MCF 10A (cell line): Measurements from ENCODE around the gene IFI27L2. TPM values are rescaled to one million over a fixed set of nuclear protein-coding genes. Genes with fewer than 3 reads are reported as not detected.

ENCODE experiments used
- BruUV-seq: library from RNA; stranded (reverse); fragments of 400-500 nt; replicated peaks from 2 replicates; lab custom pipeline; 2021; lab: Mats Ljungman, UMichigan
- CTCF ChIA-PET: fragments of 300-600 bp; sonication (Branson Sonifier 250); formaldehyde crosslinking; extraction: SDS; loops from one replicate; lab custom pipeline; 2021; ENCODE audit warnings: antibody characterized with exemption, inconsistent platforms; lab: Yijun Ruan, JAX
- POLR2A ChIA-PET: fragments of 300-600, 350-650 bp; sonication (Branson Sonifier 250); formaldehyde crosslinking; extraction: SDS; loops from one replicate; lab custom pipeline; 2020; ENCODE audit warnings: antibody characterized with exemption, inconsistent platforms; lab: Yijun Ruan, JAX
- DNase-seq: peaks from one replicate; pipeline ENCODE4 v3.0.0-alpha.2; 2018; ENCODE audit not compliant: unreplicated experiment
- H3K27ac Mint-ChIP-seq: one replicate; pipeline ENCODE4 v1.8.0; 2022; ENCODE audit warnings: mild to moderate bottlenecking, low read depth, mixed read lengths; ENCODE audit not compliant: unreplicated experiment
- H3K27me3 Mint-ChIP-seq: one replicate; pipeline ENCODE4 v1.8.0; 2022; ENCODE audit warnings: mixed read lengths; ENCODE audit not compliant: insufficient read depth, unreplicated experiment
- H3K36me3 Mint-ChIP-seq: one replicate; pipeline ENCODE4 v1.8.0; 2022; ENCODE audit warnings: mild to moderate bottlenecking, moderate library complexity, mixed read lengths; ENCODE audit not compliant: insufficient read depth, unreplicated experiment
- H3K4me1 Mint-ChIP-seq: one replicate; pipeline ENCODE4 v1.8.0; 2022; ENCODE audit warnings: mixed read lengths; ENCODE audit not compliant: insufficient read depth, unreplicated experiment
- H3K4me3 Mint-ChIP-seq: one replicate; pipeline ENCODE4 v1.8.0; 2022; ENCODE audit warnings: mild to moderate bottlenecking, moderate library complexity, mixed read lengths; ENCODE audit not compliant: unreplicated experiment
- H3K9me3 Mint-ChIP-seq: one replicate; pipeline ENCODE4 v1.8.0; 2022; ENCODE audit warnings: mixed read lengths; ENCODE audit not compliant: unreplicated experiment
- CTCF ChIP-seq: fragments of 200-600 bp; IDR thresholded peaks from one replicate; pipeline ENCODE4 v1.8.0; 2022; ENCODE audit warnings: antibody characterized with exemption, mild to moderate bottlenecking; ENCODE audit not compliant: unreplicated experiment
- intact Hi-C: fragments of 100-400 bp; cut with micrococcal nuclease; formaldehyde crosslinking; loops from 2 replicates; pipeline ENCODE4 v1.14.1; 2022
- total RNA-seq: library from RNA; stranded (reverse); gene quantifications from 2 replicates; pipeline ENCODE4 v1.2.3, GENCODE V29; 2022

Gene IFI27L2
- total RNA-seq, 1 experiment from 2014 or later, result 44.3 TPM

DNA sequence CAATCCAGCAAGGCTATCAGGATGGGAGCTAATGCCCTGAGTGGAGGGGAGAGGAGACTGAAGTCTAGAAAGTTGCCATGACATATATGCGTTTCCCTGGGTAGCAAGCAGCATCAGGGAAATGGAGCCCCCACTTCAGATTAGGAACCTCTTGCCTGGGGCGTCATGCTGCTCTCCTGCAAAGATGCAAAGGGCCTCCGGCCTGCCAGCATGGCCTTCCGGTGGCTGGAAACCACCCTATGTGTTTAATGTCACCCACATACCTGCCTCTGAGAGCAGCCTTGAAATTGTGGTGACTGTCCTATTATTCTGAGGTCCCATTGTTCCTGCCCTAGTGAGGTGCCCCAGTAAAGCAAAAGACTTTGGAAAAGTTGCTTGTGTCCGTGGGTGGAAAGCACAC lies 10.0 kb upstream of the IFI27L2 start:
- Mint-ChIP-seq H3K9me3 (peaks cover 9% of the 10 kb centered on the region), H3K27me3 (no peaks in the 10 kb centered on the region), H3K36me3 (no peaks in the 10 kb centered on the region), H3K4me1 (peaks cover 3% of the 10 kb centered on the region), H3K27ac (no peak overlapping the region), H3K4me3 (no peak overlapping the region)
- no peak for TF ChIP-seq CTCF
- ChIA-PET CTCF (interaction anchor here (0.8 to 7.6 kb wide), 4 partner anchors 103 to 409 kb away, joined by 3 to 99 read pairs (median 6); no protein-coding TSS in a partner anchor), POLR2A (no interaction called here)
- BruUV-seq, result no TSS peak
- intact Hi-C loops, result loop anchor here (5.0 to 10.0 kb wide), 3 partner anchors 87 to 545 kb away; no protein-coding TSS in a partner anchor
- no peak for DNase-seq

- ChIA-PET POLR2A (no interaction called here), CTCF (interaction anchor here (0.6 to 7.6 kb wide), 7 partner anchors 30 to 410 kb away, joined by 3 to 99 read pairs (median 3); no protein-coding TSS in a partner anchor)
- intact Hi-C loops, result loop anchor here (5.0 to 10.0 kb wide), 3 partner anchors 87 to 546 kb away; no protein-coding TSS in a partner anchor
- Mint-ChIP-seq H3K4me1 (no peaks in the 10 kb centered on the region), H3K27ac (no peak overlapping the region), H3K4me3 (no peak overlapping the region), H3K36me3 (no peaks in the 10 kb centered on the region), H3K9me3 (peaks cover 9% of the 10 kb centered on the region), H3K27me3 (no peaks in the 10 kb centered on the region)
- TF ChIP-seq CTCF, result no peak
- no peak for DNase-seq
- BruUV-seq, result no TSS peak
Measured at GRCh38 chr14:94139006-94139405, 9.6 kb upstream of the IFI27L2 start.

DNA sequence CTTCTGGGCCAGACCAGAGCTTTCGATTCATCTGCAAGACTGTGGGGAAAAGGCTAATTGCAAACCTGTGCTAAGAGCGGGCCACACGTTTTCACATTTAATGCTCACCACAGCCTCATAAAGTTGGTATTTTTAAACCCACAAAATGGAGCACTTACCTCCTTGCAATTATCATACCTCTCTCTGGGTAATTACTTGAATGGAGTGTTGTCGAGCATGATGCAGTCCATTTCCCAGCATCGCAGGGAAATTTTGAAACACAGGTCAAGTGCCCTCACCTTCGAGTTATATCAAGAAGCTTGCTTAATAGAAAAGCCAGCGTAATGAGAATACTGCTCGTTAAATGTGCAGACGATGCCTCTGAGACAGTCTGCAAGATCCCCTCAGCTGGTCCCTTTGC lies 8.8 kb upstream of the IFI27L2 start:
- Mint-ChIP-seq H3K9me3 (peaks cover 9% of the 10 kb centered on the region), H3K4me3 (no peak overlapping the region), H3K36me3 (no peaks in the 10 kb centered on the region), H3K27me3 (no peaks in the 10 kb centered on the region), H3K27ac (no peak overlapping the region), H3K4me1 (no peaks in the 10 kb centered on the region)
- intact Hi-C loops, result loop anchor here (5.0 to 10.0 kb wide), 3 partner anchors 86 to 547 kb away; no protein-coding TSS in a partner anchor
- no TSS peak for BruUV-seq
- no peak for DNase-seq
- ChIA-PET CTCF (interaction anchor here (0.6 to 7.6 kb wide), 7 partner anchors 30 to 348 kb away, joined by 3 to 99 read pairs (median 4); no protein-coding TSS in a partner anchor), POLR2A (no interaction called here)
- TF ChIP-seq CTCF, result no peak

- TF ChIP-seq CTCF, result peak; percentile 94
- BruUV-seq, result no TSS peak
- H3K4me3 Mint-ChIP-seq, result no peak overlapping the region
Measured at GRCh38 chr14:94136575-94137331, 7.3 kb upstream of the IFI27L2 start.

More at GRCh38 chr14:94136575-94137331, 7.3 kb upstream of the IFI27L2 start:
- CTCF ChIA-PET, result interaction anchor here (0.5 to 7.6 kb wide), 67 partner anchors 9 to 700 kb away, joined by 3 to 99 read pairs (median 4); partner anchors contain the start of genes DDX24, IFI27L1, SERPINA1 and SERPINA10
- H3K27ac Mint-ChIP-seq, result no peak overlapping the region
- no peaks in the 10 kb centered on the region for H3K4me1 Mint-ChIP-seq
- intact Hi-C loops, result loop anchor here (1.0 to 10.0 kb wide), 6 partner anchors 45 to 548 kb away; no protein-coding TSS in a partner anchor
- no peaks in the 10 kb centered on the region for H3K27me3 Mint-ChIP-seq
- H3K36me3 Mint-ChIP-seq, result no peaks in the 10 kb centered on the region
- POLR2A ChIA-PET, result interaction anchor here (0.5 to 1.6 kb wide), 7 partner anchors 25 to 875 kb away, joined by 3 to 9 read pairs (median 4); partner anchors contain the start of genes DDX24 and IFI27L1
- DNase-seq, result peak; percentile 82
- H3K9me3 Mint-ChIP-seq, result peaks cover 9% of the 10 kb centered on the region
